Measurements from ENCODE around the gene SH3RF2. TPM values are rescaled to one million over a fixed set of nuclear protein-coding genes. Genes with fewer than 3 reads are reported as not detected.

The SH3RF2 gene
- total RNA-seq, 6 donors from 2014 or later = 9.2 to 19.3 (median 14.3) TPM

- Histone ChIP-seq H3K4me1 (no peaks in the 10 kb centered on the region), H3K9me3 (no peaks in the 10 kb centered on the region), H3K27me3 (no peaks in the 10 kb centered on the region), H3K27ac (no peak overlapping the region), H3K4me3 (no peak overlapping the region), H3K36me3 (peaks cover 0 to 28% (median 10%) of the 10 kb centered on the region in 4 donors)
- DNase-seq (no peak), ATAC-seq (ENCODE audit: low FRiP score in 2 of 2) (no peak)
- TF ChIP-seq CTCF (IDR thresholded peaks at IDR 0.05) (no peak), EP300 (IDR thresholded peaks at IDR 0.05) (no peak), POLR2AphosphoS5 (IDR thresholded peaks at IDR 0.05) (no peak), POLR2A (IDR thresholded peaks at IDR 0.05) (no peak)
- WGBS, 2 donors = 64 to 76% methylated on average over 1 of the region's 1 CpG
Observed at GRCh38 chr5:146109379-146109778, 173.0 kb downstream of the SH3RF2 start.

DNA sequence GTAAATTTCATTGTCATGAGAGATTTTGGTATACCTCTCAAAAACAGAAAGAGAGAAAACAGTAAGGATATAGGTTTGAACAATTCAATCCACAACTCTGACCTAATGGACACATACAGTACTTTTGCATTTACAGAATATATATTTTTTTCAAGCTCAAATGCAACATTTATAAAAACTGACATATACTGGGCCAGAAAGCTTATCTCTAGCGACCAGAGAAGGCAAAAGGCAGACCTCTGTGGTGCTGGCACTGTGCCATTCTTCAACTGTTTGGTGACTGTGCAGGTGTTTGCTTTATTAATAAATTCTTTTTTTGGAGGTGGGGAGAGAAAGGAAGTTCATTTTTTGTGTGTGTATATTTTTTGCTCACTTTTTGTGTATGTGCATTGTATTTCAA lies 175.0 kb downstream of the SH3RF2 start:
- Histone ChIP-seq H3K9me3 (no peaks in the 10 kb centered on the region), H3K36me3 (peaks cover 0 to 44% (median 12%) of the 10 kb centered on the region in 4 donors), H3K4me3 (no peak overlapping the region), H3K4me1 (no peaks in the 10 kb centered on the region), H3K27me3 (no peaks in the 10 kb centered on the region), H3K27ac (no peak overlapping the region)
- ATAC-seq (ENCODE audit: low FRiP score in 2 of 2) (no peak), DNase-seq (no peak)
- 41 to 45% methylated on average over 1 of the region's 1 CpG for WGBS, 2 donors
- no peak for TF ChIP-seq POLR2AphosphoS5 (IDR thresholded peaks at IDR 0.05)
- no peak for TF ChIP-seq POLR2A (IDR thresholded peaks at IDR 0.05)
- TF ChIP-seq EP300 (IDR thresholded peaks at IDR 0.05) = no peak
- no peak for TF ChIP-seq CTCF (IDR thresholded peaks at IDR 0.05)

DNA sequence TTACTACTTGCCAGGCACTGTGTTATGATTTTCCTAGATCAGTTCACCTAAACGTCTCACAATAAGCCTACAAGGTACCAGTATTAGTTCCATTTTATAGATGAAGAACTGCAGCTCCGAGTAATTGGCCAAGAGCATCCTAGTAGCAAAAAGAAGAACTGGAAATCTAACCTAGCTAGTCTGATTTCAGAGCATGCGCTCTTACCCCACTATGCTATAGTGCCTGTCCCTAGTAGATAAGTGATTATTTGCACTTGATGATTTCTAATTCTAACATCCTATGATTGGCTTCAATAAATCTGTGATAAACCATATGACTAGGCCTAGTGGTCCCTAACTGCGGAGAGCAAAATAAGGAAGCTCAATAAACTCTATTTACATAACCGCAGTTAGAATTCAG lies 176.1 kb downstream of the SH3RF2 start:
- DNase-seq (no peak), ATAC-seq (ENCODE audit: low FRiP score in 2 of 2) (no peak)
- H3K27ac ChIP-seq = no peak overlapping the region
- no peaks in the 10 kb centered on the region for H3K9me3 ChIP-seq
- no peak for TF ChIP-seq EP300 (IDR thresholded peaks at IDR 0.05)
- no peak for TF ChIP-seq POLR2A (IDR thresholded peaks at IDR 0.05)
- TF ChIP-seq POLR2AphosphoS5 (IDR thresholded peaks at IDR 0.05) = no peak
- 86 to 93% methylated on average over 5 of the region's 5 CpGs for WGBS, 2 donors
- H3K27me3 ChIP-seq = no peaks in the 10 kb centered on the region
- no peak overlapping the region for H3K4me3 ChIP-seq
- H3K36me3 ChIP-seq = peaks cover 0 to 54% (median 15%) of the 10 kb centered on the region in 4 donors
- no peaks in the 10 kb centered on the region for H3K4me1 ChIP-seq

Other genes starting within 250 kb of the SH3RF2 start
- 10 to 100 TPM in 2 of 6 donors, 1 to 10 TPM in 4; 3.2 to 13.7 (median 6.5) TPM for gene PRELID2, start 101.2 kb upstream of the SH3RF2 start, total RNA-seq
- not detected for gene GRXCR2, start 63.6 kb upstream of the SH3RF2 start, total RNA-seq
- gene PLAC8L1, start 169.0 kb downstream of the SH3RF2 start, total RNA-seq = 1 to 10 TPM in 1 of 6 donors, not detected in 5; 1.3 TPM
- gene LARS1, start 246.1 kb downstream of the SH3RF2 start, total RNA-seq = 10 to 100 TPM; 37.0 to 93.3 (median 67.0) TPM

Data from upper lobe of left lung (tissue), 6 donors.